GM23338 (cell line): ENCODE measurements around the gene GPC5. TPM values are rescaled to one million over a fixed set of nuclear protein-coding genes. Genes with fewer than 3 reads are reported as not detected.
A peak's percentile ranks its signal among the peaks of the same experiment; 100 is the strongest.

Experiments
- ATAC-seq: fragments of 200-7000 bp; cut with Tn5 transposase; 3 replicates; pipeline ENCODE4 v1.9.1; 2020
- DNase-seq: peaks from one replicate; pipeline ENCODE4 v3.0.0-alpha.2; 2015; ENCODE audit warnings: low spot score
- H2AFZ ChIP-seq: fragments of 200-600 bp; sonication (generic); 2 replicates; pipeline ENCODE4 v1.8.0; 2016; ENCODE audit warnings: antibody characterized with exemption, mild to moderate bottlenecking, moderate library complexity
- H3F3A ChIP-seq: fragments of 200-600 bp; sonication (generic); replicated peaks from 2 replicates; pipeline ENCODE4 v1.8.0; 2017; ENCODE audit warnings: antibody characterized with exemption, mixed run types, low read depth
- H3K27ac ChIP-seq: fragments of 200-600 bp; sonication (generic); 2 replicates; pipeline ENCODE4 v1.6.1; 2016; ENCODE audit warnings: low read depth
- H3K27me3 ChIP-seq: fragments of 200-600 bp; sonication (generic); 2 replicates; pipeline ENCODE4 v1.8.0; 2016; ENCODE audit warnings: mild to moderate bottlenecking, mixed run types, moderate library complexity; ENCODE audit not compliant: insufficient read depth
- H3K36me3 ChIP-seq: fragments of 200-600 bp; sonication (generic); 2 replicates; pipeline ENCODE4 v1.8.0; 2016; ENCODE audit warnings: mild to moderate bottlenecking; ENCODE audit not compliant: insufficient read depth
- H3K4me1 ChIP-seq: fragments of 200-600 bp; sonication (generic); 2 replicates; pipeline ENCODE4 v1.8.0; 2016; ENCODE audit warnings: mild to moderate bottlenecking, moderate library complexity; ENCODE audit not compliant: insufficient read depth
- H3K4me2 ChIP-seq: fragments of 200-600 bp; sonication (generic); 2 replicates; pipeline ENCODE4 v1.7.1; 2017; ENCODE audit warnings: mixed run types
- H3K4me3 ChIP-seq: fragments of 200-600 bp; sonication (generic); 2 replicates; pipeline ENCODE4 v1.6.1; 2016; ENCODE audit warnings: mixed run types
- H3K79me2 ChIP-seq: fragments of 200-600 bp; sonication (generic); replicated peaks from 2 replicates; pipeline ENCODE4 v1.8.0; 2017; ENCODE audit warnings: mild to moderate bottlenecking; ENCODE audit not compliant: insufficient read depth
- H3K9me2 ChIP-seq: fragments of 200-600 bp; sonication (generic); 2 replicates; pipeline ENCODE4 v1.8.0; 2017; ENCODE audit not compliant: insufficient read depth
- H4K20me1 ChIP-seq: fragments of 200-600 bp; sonication (generic); replicated peaks from 2 replicates; pipeline ENCODE4 v1.8.0; 2017; ENCODE audit warnings: mild to moderate bottlenecking; ENCODE audit not compliant: insufficient read depth
- H3K27ac Mint-ChIP-seq: 2 replicates; pipeline ENCODE4 v1.8.0; 2020; ENCODE audit warnings: inconsistent platforms, mild to moderate bottlenecking, moderate library complexity, mixed read lengths
- H3K27me3 Mint-ChIP-seq: 3 replicates; pipeline ENCODE4 v1.8.0; 2022; ENCODE audit warnings: low read depth, mild to moderate bottlenecking, moderate library complexity, mixed read lengths, inconsistent platforms; ENCODE audit not compliant: insufficient read depth, poor library complexity
- H3K36me3 Mint-ChIP-seq: 3 replicates; pipeline ENCODE4 v1.8.0; 2021; ENCODE audit warnings: low read depth, mild to moderate bottlenecking, inconsistent platforms, moderate library complexity, mixed read lengths
- H3K4me1 Mint-ChIP-seq: 3 replicates; pipeline ENCODE4 v1.8.0; 2020; ENCODE audit warnings: mild to moderate bottlenecking, inconsistent platforms, mixed read lengths
- H3K4me3 Mint-ChIP-seq: 3 replicates; pipeline ENCODE4 v1.8.0; 2021; ENCODE audit warnings: moderate library complexity, mild to moderate bottlenecking, inconsistent platforms, mixed read lengths
- H3K9me3 Mint-ChIP-seq: 3 replicates; pipeline ENCODE4 v1.8.0; 2020; ENCODE audit warnings: moderate library complexity, mild to moderate bottlenecking, inconsistent platforms, mixed read lengths
- CREB1 ChIP-seq: fragments of 250-450 bp; sonication (Bioruptor Pico); IDR thresholded peaks from 2 replicates; pipeline ENCODE4 v1.5.0; 2020; ENCODE audit warnings: low read depth, mild to moderate bottlenecking, moderate library complexity
- CTCF ChIP-seq, 2 experiments: fragments of 200-600 bp in 1 of 2; sonication (generic) in 1 of 2; conservative IDR thresholded peaks; 2 replicates each; pipeline versions ENCODE4 v1.5.1 to v1.6.1; 2016 to 2017; ENCODE audit warnings: antibody characterized with exemption in 2 of 2, low read depth in 2 of 2, mild to moderate bottlenecking in 2 of 2, moderate library complexity in 1 of 2
- ETS1 ChIP-seq: IDR thresholded peaks from 2 replicates; pipeline ENCODE4 v1.6.1; 2016; ENCODE audit warnings: antibody characterized with exemption
- EZH2 ChIP-seq: fragments of 200-600 bp; sonication (generic); IDR thresholded peaks from one replicate; pipeline ENCODE4 v1.8.0; 2017; ENCODE audit warnings: antibody characterized with exemption, mild to moderate bottlenecking, low read depth; ENCODE audit not compliant: unreplicated experiment
- EZH2phosphoT487 ChIP-seq: fragments of 200-600 bp; sonication (generic); IDR thresholded peaks from one replicate; pipeline ENCODE4 v1.8.1; 2018; ENCODE audit warnings: antibody characterized with exemption; ENCODE audit not compliant: unreplicated experiment
- JUNB ChIP-seq: IDR thresholded peaks from one replicate; pipeline ENCODE4 v1.6.1; 2016; ENCODE audit warnings: antibody characterized with exemption; ENCODE audit not compliant: unreplicated experiment
- NANOG ChIP-seq: IDR thresholded peaks from 2 replicates; pipeline ENCODE4 v1.6.1; 2016; ENCODE audit warnings: antibody characterized with exemption, borderline replicate concordance
- POLR2AphosphoS5 ChIP-seq: IDR thresholded peaks from 2 replicates; pipeline ENCODE4 v1.6.1; 2016; ENCODE audit warnings: antibody characterized with exemption, low read depth
- REST ChIP-seq: IDR thresholded peaks from one replicate; pipeline ENCODE4 v1.6.1; 2018; ENCODE audit warnings: antibody characterized with exemption; ENCODE audit not compliant: unreplicated experiment
- STAT1 ChIP-seq: IDR thresholded peaks from one replicate; pipeline ENCODE4 v1.6.1; 2016; ENCODE audit warnings: antibody characterized with exemption; ENCODE audit not compliant: unreplicated experiment
- ZNF114 ChIP-seq: fragments of 250-450 bp; sonication (Bioruptor Pico); IDR thresholded peaks from 2 replicates; pipeline ENCODE4 v1.5.0; 2020; ENCODE audit warnings: mild to moderate bottlenecking, moderate library complexity
- ZNF331 ChIP-seq: fragments of 250-450 bp; sonication (Bioruptor Pico); IDR thresholded peaks from 2 replicates; pipeline ENCODE4 v1.5.0; 2020; ENCODE audit warnings: low read depth, mild to moderate bottlenecking, moderate library complexity
- polyA plus RNA-seq: library from polyadenylated mRNA; unstranded; fragments of >200 nt; fragmentation: Nextera tagmentation; extraction: Ambion mirVana; gene quantifications from 2 replicates; pipeline ENCODE4 v1.2.1, GENCODE V29; 2016
- total RNA-seq: library from RNA; depleted of rRNA; stranded (reverse); fragments of >200 nt; shearing (Covaris generic); gene quantifications from 2 replicates; pipeline ENCODE4 v1.2.3, GENCODE V29; 2014
- TF ChIP-seq, protein P1 (sequence below): fragments of 250-450 bp; sonication (Bioruptor Pico); IDR thresholded peaks from 2 replicates; pipeline ENCODE4 v1.5.0; 2020; ENCODE audit warnings: mild to moderate bottlenecking, moderate library complexity

GPC5 gene
- total and polyA plus RNA-seq, 2 experiments from 2014 or later: 0.95 to 1.1 TPM

GRCh38 chr13:91988331-91988730 is 589.9 kb downstream of the GPC5 start:
- H3K9me3 Mint-ChIP-seq: no peaks in the 10 kb centered on the region
- H3F3A ChIP-seq: no peaks in the 10 kb centered on the region
- H3K4me3 Mint-ChIP-seq: no peak overlapping the region
- no peak overlapping the region for H3K4me2 ChIP-seq
- H2AFZ ChIP-seq: 0 out of 2 replicates have a peak overlapping the region, but pooled peaks have one; percentile 72
- no peaks in the 10 kb centered on the region for H3K27me3 ChIP-seq
- H3K27ac ChIP-seq: no peak overlapping the region
- no peaks in the 10 kb centered on the region for H3K36me3 ChIP-seq
- H3K4me1 ChIP-seq: no peaks in the 10 kb centered on the region
- ATAC-seq (no peak), DNase-seq (no peak)
- H3K4me1 Mint-ChIP-seq: peaks cover 6% of the 10 kb centered on the region; the same call in 2 of the 3 replicates
- no peaks in the 10 kb centered on the region for H3K9me2 ChIP-seq
- H3K27me3 Mint-ChIP-seq: no peaks in the 10 kb centered on the region
- H3K4me3 ChIP-seq: no peak overlapping the region
- H3K27ac Mint-ChIP-seq: no peak overlapping the region
- no peaks in the 10 kb centered on the region for H3K36me3 Mint-ChIP-seq
- TF ChIP-seq, protein P1, sequence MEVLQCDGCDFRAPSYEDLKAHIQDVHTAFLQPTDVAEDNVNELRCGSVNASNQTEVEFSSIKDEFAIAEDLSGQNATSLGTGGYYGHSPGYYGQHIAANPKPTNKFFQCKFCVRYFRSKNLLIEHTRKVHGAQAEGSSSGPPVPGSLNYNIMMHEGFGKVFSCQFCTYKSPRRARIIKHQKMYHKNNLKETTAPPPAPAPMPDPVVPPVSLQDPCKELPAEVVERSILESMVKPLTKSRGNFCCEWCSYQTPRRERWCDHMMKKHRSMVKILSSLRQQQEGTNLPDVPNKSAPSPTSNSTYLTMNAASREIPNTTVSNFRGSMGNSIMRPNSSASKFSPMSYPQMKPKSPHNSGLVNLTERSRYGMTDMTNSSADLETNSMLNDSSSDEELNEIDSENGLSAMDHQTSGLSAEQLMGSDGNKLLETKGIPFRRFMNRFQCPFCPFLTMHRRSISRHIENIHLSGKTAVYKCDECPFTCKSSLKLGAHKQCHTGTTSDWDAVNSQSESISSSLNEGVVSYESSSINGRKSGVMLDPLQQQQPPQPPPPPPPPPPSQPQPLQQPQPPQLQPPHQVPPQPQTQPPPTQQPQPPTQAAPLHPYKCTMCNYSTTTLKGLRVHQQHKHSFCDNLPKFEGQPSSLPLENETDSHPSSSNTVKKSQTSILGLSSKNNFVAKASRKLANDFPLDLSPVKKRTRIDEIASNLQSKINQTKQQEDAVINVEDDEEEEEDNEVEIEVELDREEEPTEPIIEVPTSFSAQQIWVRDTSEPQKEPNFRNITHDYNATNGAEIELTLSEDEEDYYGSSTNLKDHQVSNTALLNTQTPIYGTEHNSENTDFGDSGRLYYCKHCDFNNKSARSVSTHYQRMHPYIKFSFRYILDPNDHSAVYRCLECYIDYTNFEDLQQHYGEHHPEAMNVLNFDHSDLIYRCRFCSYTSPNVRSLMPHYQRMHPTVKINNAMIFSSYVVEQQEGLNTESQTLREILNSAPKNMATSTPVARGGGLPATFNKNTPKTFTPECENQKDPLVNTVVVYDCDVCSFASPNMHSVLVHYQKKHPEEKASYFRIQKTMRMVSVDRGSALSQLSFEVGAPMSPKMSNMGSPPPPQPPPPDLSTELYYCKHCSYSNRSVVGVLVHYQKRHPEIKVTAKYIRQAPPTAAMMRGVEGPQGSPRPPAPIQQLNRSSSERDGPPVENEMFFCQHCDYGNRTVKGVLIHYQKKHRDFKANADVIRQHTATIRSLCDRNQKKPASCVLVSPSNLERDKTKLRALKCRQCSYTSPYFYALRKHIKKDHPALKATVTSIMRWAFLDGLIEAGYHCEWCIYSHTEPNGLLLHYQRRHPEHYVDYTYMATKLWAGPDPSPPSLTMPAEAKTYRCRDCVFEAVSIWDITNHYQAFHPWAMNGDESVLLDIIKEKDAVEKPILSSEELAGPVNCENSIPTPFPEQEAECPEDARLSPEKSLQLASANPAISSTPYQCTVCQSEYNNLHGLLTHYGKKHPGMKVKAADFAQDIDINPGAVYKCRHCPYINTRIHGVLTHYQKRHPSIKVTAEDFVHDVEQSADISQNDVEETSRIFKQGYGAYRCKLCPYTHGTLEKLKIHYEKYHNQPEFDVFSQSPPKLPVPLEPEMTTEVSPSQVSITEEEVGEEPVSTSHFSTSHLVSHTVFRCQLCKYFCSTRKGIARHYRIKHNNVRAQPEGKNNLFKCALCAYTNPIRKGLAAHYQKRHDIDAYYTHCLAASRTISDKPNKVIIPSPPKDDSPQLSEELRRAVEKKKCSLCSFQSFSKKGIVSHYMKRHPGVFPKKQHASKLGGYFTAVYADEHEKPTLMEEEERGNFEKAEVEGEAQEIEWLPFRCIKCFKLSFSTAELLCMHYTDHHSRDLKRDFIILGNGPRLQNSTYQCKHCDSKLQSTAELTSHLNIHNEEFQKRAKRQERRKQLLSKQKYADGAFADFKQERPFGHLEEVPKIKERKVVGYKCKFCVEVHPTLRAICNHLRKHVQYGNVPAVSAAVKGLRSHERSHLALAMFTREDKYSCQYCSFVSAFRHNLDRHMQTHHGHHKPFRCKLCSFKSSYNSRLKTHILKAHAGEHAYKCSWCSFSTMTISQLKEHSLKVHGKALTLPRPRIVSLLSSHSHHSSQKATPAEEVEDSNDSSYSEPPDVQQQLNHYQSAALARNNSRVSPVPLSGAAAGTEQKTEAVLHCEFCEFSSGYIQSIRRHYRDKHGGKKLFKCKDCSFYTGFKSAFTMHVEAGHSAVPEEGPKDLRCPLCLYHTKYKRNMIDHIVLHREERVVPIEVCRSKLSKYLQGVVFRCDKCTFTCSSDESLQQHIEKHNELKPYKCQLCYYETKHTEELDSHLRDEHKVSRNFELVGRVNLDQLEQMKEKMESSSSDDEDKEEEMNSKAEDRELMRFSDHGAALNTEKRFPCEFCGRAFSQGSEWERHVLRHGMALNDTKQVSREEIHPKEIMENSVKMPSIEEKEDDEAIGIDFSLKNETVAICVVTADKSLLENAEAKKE (CRISPR knock-in tag): no peak
- TF ChIP-seq ZNF331 (CRISPR knock-in tag): no peak
- no peak for TF ChIP-seq REST
- no peak for TF ChIP-seq POLR2AphosphoS5
- no peak for TF ChIP-seq STAT1
- no peak for TF ChIP-seq EZH2phosphoT487
- TF ChIP-seq JUNB: no peak
- TF ChIP-seq EZH2: no peak
- no peak for TF ChIP-seq CTCF (conservative IDR thresholded peaks at IDR 0.05; ENCODE audit: low read depth in 2 of 2)
- TF ChIP-seq ETS1: no peak
- no peak for TF ChIP-seq NANOG
- TF ChIP-seq CREB1 (CRISPR knock-in tag): no peak
- TF ChIP-seq ZNF114 (CRISPR knock-in tag): no peak
- no peaks in the 10 kb centered on the region for H4K20me1 ChIP-seq
- H3K79me2 ChIP-seq: no peaks in the 10 kb centered on the region
